ENCODE measurements around the gene SPTBN1. TPM values are rescaled to one million over a fixed set of nuclear protein-coding genes. Genes with fewer than 3 reads are reported as not detected.

SPTBN1 gene
- total and polyA plus RNA-seq, 2 experiments from 2014 or later: 122 to 341 TPM

GRCh38 chr2:54668711-54669110 is 212.6 kb downstream of the SPTBN1 start:
- no peaks in the 10 kb centered on the region for H3K9me2 ChIP-seq (replicated peaks; ENCODE audit: insufficient read depth)
- H3K4me2 ChIP-seq: no peak overlapping the region
- no peaks in the 10 kb centered on the region for H4K20me1 ChIP-seq (ENCODE audit: insufficient read depth, poor library complexity, severe bottlenecking)
- H3K4me1 ChIP-seq (ENCODE audit: insufficient read depth): peaks cover 58% of the 10 kb centered on the region
- no peak for DNase-seq (ENCODE audit: low spot score)
- H3K9me3 ChIP-seq (ENCODE audit: low read depth): no peaks in the 10 kb centered on the region
- H3K36me3 ChIP-seq (replicated peaks; ENCODE audit: insufficient read depth, low read depth): no peaks in the 10 kb centered on the region
- no peaks in the 10 kb centered on the region for H3K79me2 ChIP-seq
- no peaks in the 10 kb centered on the region for H3K27me3 ChIP-seq
- H3K27ac ChIP-seq: peak overlapping the region; percentile 60
- WGBS (ENCODE audit: low lambda C conversion rate, missing lambda C conversion rate): 95% methylated on average over 5 of the region's 5 CpGs
- no peak for TF ChIP-seq EZH2 (IDR thresholded peaks at IDR 0.05; ENCODE audit: borderline replicate concordance)
- H3K4me3 ChIP-seq: no peak overlapping the region
- no peak overlapping the region for H2AFZ ChIP-seq

- Histone ChIP-seq H3K4me2 (peak overlapping the region; percentile 38), H3K36me3 (replicated peaks; ENCODE audit: insufficient read depth, low read depth) (no peaks in the 10 kb centered on the region), H3K4me3 (no peak overlapping the region), H3K9me3 (ENCODE audit: low read depth) (no peaks in the 10 kb centered on the region), H4K20me1 (ENCODE audit: insufficient read depth, poor library complexity, severe bottlenecking) (no peaks in the 10 kb centered on the region), H3K79me2 (no peaks in the 10 kb centered on the region), H2AFZ (no peak overlapping the region), H3K27ac (peak overlapping the region; percentile 60), H3K4me1 (ENCODE audit: insufficient read depth) (peaks cover 56% of the 10 kb centered on the region), H3K9me2 (replicated peaks; ENCODE audit: insufficient read depth) (no peaks in the 10 kb centered on the region), H3K27me3 (no peaks in the 10 kb centered on the region)
- TF ChIP-seq EZH2 (IDR thresholded peaks at IDR 0.05; ENCODE audit: borderline replicate concordance): no peak
- no peak for TF ChIP-seq CTCF (IDR thresholded peaks at IDR 0.05; ENCODE audit: poor library complexity)
- no peak for TF ChIP-seq EZH2phosphoT487 (IDR thresholded peaks at IDR 0.05; ENCODE audit: low read depth, severe bottlenecking, unreplicated experiment)
- WGBS (ENCODE audit: low lambda C conversion rate, missing lambda C conversion rate): 32% methylated on average over 7 of the region's 7 CpGs
- DNase-seq (ENCODE audit: low spot score): peak; percentile 71
Observed at GRCh38 chr2:54669677-54670484, 213.8 kb downstream of the SPTBN1 start.

- no peak overlapping the region for H3K4me2 ChIP-seq
- no peaks in the 10 kb centered on the region for H4K20me1 ChIP-seq (ENCODE audit: insufficient read depth, poor library complexity, severe bottlenecking)
- H3K27me3 ChIP-seq: no peaks in the 10 kb centered on the region
- DNase-seq (ENCODE audit: low spot score): no peak
- no peaks in the 10 kb centered on the region for H3K36me3 ChIP-seq (replicated peaks; ENCODE audit: insufficient read depth, low read depth)
- H2AFZ ChIP-seq: no peak overlapping the region
- H3K27ac ChIP-seq: peak overlapping the region; percentile 60
- no peaks in the 10 kb centered on the region for H3K9me2 ChIP-seq (replicated peaks; ENCODE audit: insufficient read depth)
- H3K4me1 ChIP-seq (ENCODE audit: insufficient read depth): peaks cover 49% of the 10 kb centered on the region
- no peak for TF ChIP-seq CTCF (IDR thresholded peaks at IDR 0.05; ENCODE audit: poor library complexity)
- TF ChIP-seq EZH2phosphoT487 (IDR thresholded peaks at IDR 0.05; ENCODE audit: low read depth, severe bottlenecking, unreplicated experiment): no peak
- no peak for TF ChIP-seq EZH2 (IDR thresholded peaks at IDR 0.05; ENCODE audit: borderline replicate concordance)
- 97% methylated on average over 9 of the region's 9 CpGs for WGBS (ENCODE audit: low lambda C conversion rate, missing lambda C conversion rate)
- H3K9me3 ChIP-seq (ENCODE audit: low read depth): no peaks in the 10 kb centered on the region
- no peak overlapping the region for H3K4me3 ChIP-seq
- H3K79me2 ChIP-seq: no peaks in the 10 kb centered on the region
Observed at GRCh38 chr2:54670485-54671009, 214.4 kb downstream of the SPTBN1 start.

GRCh38 chr2:54671010-54671409 is 214.9 kb downstream of the SPTBN1 start:
- WGBS (ENCODE audit: low lambda C conversion rate, missing lambda C conversion rate): 96% methylated on average over 3 of the region's 3 CpGs
- no peak for TF ChIP-seq EZH2 (IDR thresholded peaks at IDR 0.05; ENCODE audit: borderline replicate concordance)
- Histone ChIP-seq H3K4me2 (no peak overlapping the region), H3K9me2 (replicated peaks; ENCODE audit: insufficient read depth) (no peaks in the 10 kb centered on the region), H3K4me1 (ENCODE audit: insufficient read depth) (peaks cover 44% of the 10 kb centered on the region), H3K4me3 (no peak overlapping the region), H3K27ac (no peak overlapping the region), H3K9me3 (ENCODE audit: low read depth) (no peaks in the 10 kb centered on the region), H4K20me1 (ENCODE audit: insufficient read depth, poor library complexity, severe bottlenecking) (no peaks in the 10 kb centered on the region), H3K79me2 (no peaks in the 10 kb centered on the region), H3K36me3 (replicated peaks; ENCODE audit: insufficient read depth, low read depth) (no peaks in the 10 kb centered on the region), H3K27me3 (no peaks in the 10 kb centered on the region), H2AFZ (no peak overlapping the region)
- no peak for DNase-seq (ENCODE audit: low spot score)
